K562 (cell line): Measurements from ENCODE around the gene EIF2AK2. TPM values are rescaled to one million over a fixed set of nuclear protein-coding genes. Genes with fewer than 3 reads are reported as not detected.

Source experiments
- ATAC-seq: fragments of 200-7000 bp; cut with Tn5 transposase; 3 replicates; pipeline ENCODE4 v1.9.1; 2020; ENCODE audit warnings: moderate library complexity
- BruUV-seq: library from RNA; stranded (reverse); fragments of 400-500 nt; replicated peaks from 2 replicates; lab custom pipeline; 2021; lab: Mats Ljungman, UMichigan
- CTCF ChIA-PET: fragments of 300-600 bp; formaldehyde crosslinking; extraction: SDS; loops from one replicate; lab custom pipeline; 2021; ENCODE audit warnings: low intra/inter-chr PET ratio; lab: Yijun Ruan, JAX
- POLR2A ChIA-PET: fragments of 300-600, 350-650 bp; sonication (Branson Sonifier 250); formaldehyde crosslinking; extraction: SDS; loops from one replicate; lab custom pipeline; 2021; ENCODE audit warnings: antibody characterized with exemption, inconsistent platforms; lab: Yijun Ruan, JAX
- DNase-seq, 4 experiments: peaks; one replicate each; pipeline versions ENCODE4 v3.0.0 to v3.0.0-alpha.2; 2011 to 2018; ENCODE audit warnings: low spot score in 3 of 4, mixed read lengths in 3 of 4; ENCODE audit errors: extremely low read depth in 1 of 4
- FAIRE-seq: peaks from 2 replicates; lab custom pipeline; 2011; peaks lifted over from hg19 to GRCh38; lab: Jason Lieb, UNC
- H2AFZ ChIP-seq: 2 replicates; pipeline ENCODE4 v1.6.0; 2011; ENCODE audit warnings: low read depth, low read length, control low read depth, inconsistent platforms
- H3K27ac ChIP-seq: fragments of 200-600 bp; 3 replicates; pipeline ENCODE4 v1.8.0; 2011; ENCODE audit warnings: low read depth, mild to moderate bottlenecking, control low read depth, inconsistent platforms, low read length, moderate library complexity, mixed read lengths; ENCODE audit errors: extremely low read depth
- H3K27me3 ChIP-seq, 2 experiments: fragments of 300-600 bp in 1 of 2; 2 replicates in 1 of 2; 3 replicates in 1 of 2; pipeline versions ENCODE4 v1.6.0 to v1.8.0; 2011; ENCODE audit warnings: inconsistent platforms in 2 of 2, low read length in 2 of 2, mild to moderate bottlenecking in 1 of 2, mixed read lengths in 1 of 2, moderate library complexity in 1 of 2; ENCODE audit not compliant: control insufficient read depth in 2 of 2, insufficient read depth in 2 of 2
- H3K36me3 ChIP-seq: fragments of 300-600 bp; 3 replicates; pipeline ENCODE4 v1.8.0; 2011; ENCODE audit warnings: mild to moderate bottlenecking, low read length, inconsistent platforms; ENCODE audit not compliant: control insufficient read depth, insufficient read depth
- H3K4me1 ChIP-seq, 2 experiments: fragments of 200-600 bp in 1 of 2; replicated peaks in 1 of 2; 2 replicates in 1 of 2; 3 replicates in 1 of 2; pipeline versions ENCODE4 v1.5.1 to v1.8.0; 2011; ENCODE audit warnings: inconsistent platforms in 2 of 2, low read length in 2 of 2, mild to moderate bottlenecking in 1 of 2, mixed read lengths in 1 of 2, moderate library complexity in 1 of 2; ENCODE audit not compliant: control insufficient read depth in 2 of 2, insufficient read depth in 2 of 2
- H3K4me2 ChIP-seq: 2 replicates; pipeline ENCODE4 v1.6.1; 2011; ENCODE audit warnings: low read length, control low read depth, inconsistent platforms, mixed read lengths; ENCODE audit not compliant: insufficient read depth
- H3K4me3 ChIP-seq: fragments of 200-600 bp; sonication (generic), shearing (Covaris generic); 2 replicates; pipeline ENCODE4 v1.5.1; 2016; ENCODE audit warnings: control low read depth, inconsistent platforms
- H3K79me2 ChIP-seq: fragments of 200-600 bp; 3 replicates; pipeline ENCODE4 v1.8.0; 2011; ENCODE audit warnings: low read length, inconsistent platforms; ENCODE audit not compliant: control insufficient read depth, insufficient read depth
- H3K9ac ChIP-seq, 2 experiments: 2 replicates each; pipeline versions ENCODE4 v1.6.0 to v1.6.1; 2011; ENCODE audit warnings: low read depth in 2 of 2, low read length in 2 of 2, control low read depth in 1 of 2, inconsistent platforms in 1 of 2, mild to moderate bottlenecking in 1 of 2, mixed read lengths in 1 of 2; ENCODE audit not compliant: insufficient read depth in 1 of 2
- H3K9me1 ChIP-seq: one replicate; pipeline ENCODE4 v1.6.0; 2011; ENCODE audit warnings: inconsistent platforms, mild to moderate bottlenecking, low read length, moderate library complexity; ENCODE audit not compliant: control insufficient read depth, insufficient read depth
- H3K9me3 ChIP-seq: replicated peaks from 2 replicates; pipeline ENCODE4 v1.5.1; 2011; ENCODE audit warnings: low read depth, low read length, inconsistent platforms; ENCODE audit not compliant: control insufficient read depth, insufficient read depth
- H4K20me1 ChIP-seq: replicated peaks from 2 replicates; pipeline ENCODE4 v1.6.1; 2011; ENCODE audit warnings: low read length, inconsistent platforms, mixed read lengths; ENCODE audit not compliant: control insufficient read depth, insufficient read depth
- GATAD2B ChIP-seq: fragments of 450-650 bp; IDR thresholded peaks from 2 replicates; pipeline ENCODE4 v1.6.1; 2017; ENCODE audit warnings: mild to moderate bottlenecking, borderline replicate concordance
- REST ChIP-seq, 2 experiments: fragments of 450-650 bp; formaldehyde crosslinking in 1 of 2; IDR thresholded peaks; 2 replicates each; pipeline versions ENCODE4 v1.4.0 to v1.6.1; 2014 to 2020; ENCODE audit warnings: mild to moderate bottlenecking in 2 of 2, borderline replicate concordance in 1 of 2, low read depth in 1 of 2
- in situ Hi-C: fragments of 300-500 bp; cut with MboI; formaldehyde crosslinking; loops from 4 replicates; pipeline ENCODE4 v1.15.0; 2018; ENCODE audit warnings: inconsistent platforms, mixed read lengths
- intact Hi-C: fragments of 100-400 bp; cut with micrococcal nuclease; formaldehyde crosslinking; loops from 2 replicates; pipeline ENCODE4 v1.14.2; 2022
- polyA plus RNA-seq, 8 experiments: library from polyadenylated mRNA; depleted of rRNA in 4 of 8; stranded (reverse) in 5 of 8; unstranded in 3 of 8; fragments of >200 nt; fragmentation: Nextera tagmentation in 2 of 8; fragmentation: Illumina TruSeq in 1 of 8; extraction: Ambion mirVana in 2 of 8; extraction: Trizol in 1 of 8; gene quantifications; 2 replicates each; pipeline versions ENCODE4 v1.2.1 to v1.2.3, GENCODE V29; 2011 to 2014; ENCODE audit warnings: inconsistent platforms in 1 of 8, missing spikeins in 1 of 8
- total RNA-seq, 7 experiments: library from RNA; depleted of rRNA in 6 of 7; stranded (reverse); fragments of >200 nt in 6 of 7; fragmentation: Illumina TruSeq in 2 of 7; extraction: Trizol in 2 of 7; gene quantifications; 2 replicates each; pipeline versions ENCODE4 v1.2.1 to v1.2.3, GENCODE V29; 2011 to 2021; ENCODE audit warnings: low replicate concordance in 1 of 7

The EIF2AK2 gene
- total and polyA plus RNA-seq, 9 of the 15 experiments (the other 6 are each of a cell fraction or from before 2014, with no cell fraction given): 3.8 to 19.5 (median 13.3) TPM

- intact Hi-C loops (no loop called here), in situ Hi-C loops (no loop called here)
Observed at GRCh38 chr2:37171624-37171950, 14.8 kb upstream of the EIF2AK2 start.

More at GRCh38 chr2:37171624-37171950, 14.8 kb upstream of the EIF2AK2 start:
- Histone ChIP-seq H3K27ac (no peak overlapping the region), H3K36me3 (no peaks in the 10 kb centered on the region), H3K79me2 (no peaks in the 10 kb centered on the region), H3K4me2 (no peak overlapping the region), H3K4me1 (no peaks in the 10 kb centered on the region), H2AFZ (no peak overlapping the region), H3K27me3 (peaks cover 0 to under 1% of the 10 kb centered on the region in 2 experiments; a peak in 1 of 5 replicates), H3K9ac (no peak overlapping the region), H3K9me3 (no peaks in the 10 kb centered on the region), H3K9me1 (no peaks in the 10 kb centered on the region), H4K20me1 (no peaks in the 10 kb centered on the region), H3K4me3 (no peak overlapping the region)
- TF ChIP-seq GATAD2B (no peak), REST (IDR thresholded peaks at IDR 0.05; ENCODE audit: borderline replicate concordance) (no peak), REST (CRISPR knock-in tag; IDR thresholded peaks at IDR 0.05; ENCODE audit: low read depth) (no peak)
- FAIRE-seq (no peak), DNase-seq (no peak), ATAC-seq (no peak)
- ChIA-PET POLR2A (interaction anchor here (0.6 to 1.3 kb wide), 2 partner anchors 13 to 49 kb away, joined by 3 read pairs; no protein-coding TSS in a partner anchor), CTCF (no interaction called here)
- no TSS peak for BruUV-seq
